CD14-positive monocyte (primary cell): ENCODE measurements around the gene PLEKHD1. TPM values are rescaled to one million over a fixed set of nuclear protein-coding genes. Genes with fewer than 3 reads are reported as not detected.

Source experiments
- DNase-seq, 3 donors: peaks; one replicate each; pipeline ENCODE4 v3.0.0-alpha.2; 2011 to 2022
- H2AFZ ChIP-seq: 2 replicates; pipeline ENCODE4 v1.6.0; 2012; ENCODE audit warnings: mild to moderate bottlenecking, low read depth, low read length, inconsistent platforms; ENCODE audit not compliant: insufficient read depth, poor library complexity, severe bottlenecking
- H3K27ac ChIP-seq, 2 donors: 1 replicate in 1 of 2; 2 replicates in 1 of 2; pipeline ENCODE4 v1.5.1; 2012 to 2013; ENCODE audit warnings: low read length in 2 of 2, control low read depth in 1 of 2, inconsistent platforms in 1 of 2, low read depth in 1 of 2, mild to moderate bottlenecking in 1 of 2
- H3K27me3 ChIP-seq, 2 donors: one replicate each; pipeline versions ENCODE4 v1.6.0 to v1.6.1; 2011 to 2013; ENCODE audit warnings: low read length in 2 of 2; ENCODE audit not compliant: control insufficient read depth in 2 of 2, insufficient read depth in 2 of 2
- H3K36me3 ChIP-seq, 2 donors: replicated peaks in 1 of 2; 1 replicate in 1 of 2; 2 replicates in 1 of 2; pipeline versions ENCODE4 v1.5.1 to v1.6.1; 2012 to 2013; ENCODE audit warnings: low read length in 2 of 2, control low read depth in 1 of 2, inconsistent platforms in 1 of 2, mild to moderate bottlenecking in 1 of 2; ENCODE audit not compliant: insufficient read depth in 2 of 2, control insufficient read depth in 1 of 2
- H3K4me1 ChIP-seq, 2 donors: 1 replicate in 1 of 2; 2 replicates in 1 of 2; pipeline versions ENCODE4 v1.5.1 to v1.6.1; 2012 to 2013; ENCODE audit warnings: low read length in 2 of 2, control low read depth in 1 of 2, inconsistent platforms in 1 of 2, mild to moderate bottlenecking in 1 of 2, moderate library complexity in 1 of 2; ENCODE audit not compliant: insufficient read depth in 2 of 2, control insufficient read depth in 1 of 2
- H3K4me2 ChIP-seq: replicated peaks from 2 replicates; pipeline ENCODE3; 2012; ENCODE audit warnings: low read length, moderate library complexity, mild to moderate bottlenecking; ENCODE audit not compliant: poor library complexity, severe bottlenecking; ENCODE audit errors: extremely low read depth
- H3K4me3 ChIP-seq, 3 experiments: fragments of 200-600 bp in 1 of 3; sonication (generic) in 1 of 3; replicated peaks in 1 of 3; 1 replicate in 2 of 3; 2 replicates in 1 of 3; pipeline ENCODE4 v1.5.1; 2011 to 2013; ENCODE audit warnings: low read length in 3 of 3, mild to moderate bottlenecking in 3 of 3, control low read depth in 2 of 3, low read depth in 2 of 3, inconsistent platforms in 1 of 3, moderate library complexity in 1 of 3
- H3K79me2 ChIP-seq: 2 replicates; pipeline ENCODE4 v1.6.0; 2012; ENCODE audit warnings: mild to moderate bottlenecking, control low read depth, inconsistent platforms, low read length, moderate library complexity; ENCODE audit not compliant: insufficient read depth
- H3K9ac ChIP-seq: 2 replicates; pipeline ENCODE4 v1.6.0; 2017; ENCODE audit warnings: low read length, mild to moderate bottlenecking; ENCODE audit not compliant: insufficient read depth, poor library complexity, severe bottlenecking
- H3K9me3 ChIP-seq, 2 donors: replicated peaks in 1 of 2; 1 replicate in 1 of 2; 2 replicates in 1 of 2; pipeline versions ENCODE4 v1.5.1 to v1.6.1; 2012 to 2013; ENCODE audit warnings: low read length in 2 of 2, control low read depth in 1 of 2; ENCODE audit not compliant: control insufficient read depth in 1 of 2, insufficient read depth in 1 of 2
- H4K20me1 ChIP-seq: 2 replicates; pipeline ENCODE4 v1.6.0; 2012; ENCODE audit warnings: mild to moderate bottlenecking, low read length, control low read depth, moderate library complexity; ENCODE audit not compliant: insufficient read depth
- H3K27ac Mint-ChIP-seq, 7 donors: one replicate each; pipeline ENCODE4 v1.8.0; 2020; ENCODE audit warnings: mild to moderate bottlenecking in 7 of 7, mixed read lengths in 7 of 7, moderate library complexity in 6 of 7, inconsistent platforms in 2 of 7
- H3K27me3 Mint-ChIP-seq, 3 donors: one replicate each; pipeline ENCODE4 v1.8.0; 2021 to 2022; ENCODE audit warnings: low read depth in 3 of 3, mild to moderate bottlenecking in 3 of 3, mixed read lengths in 3 of 3, moderate library complexity in 3 of 3, inconsistent platforms in 1 of 3
- H3K36me3 Mint-ChIP-seq, 2 donors: one replicate each; pipeline ENCODE4 v1.8.0; 2020; ENCODE audit warnings: mixed read lengths in 2 of 2, inconsistent platforms in 1 of 2, mild to moderate bottlenecking in 1 of 2
- H3K4me1 Mint-ChIP-seq: one replicate; pipeline ENCODE4 v1.8.0; 2020; ENCODE audit warnings: mild to moderate bottlenecking, mixed read lengths
- H3K4me3 Mint-ChIP-seq, 2 donors: one replicate each; pipeline ENCODE4 v1.8.0; 2020; ENCODE audit warnings: mild to moderate bottlenecking in 2 of 2, mixed read lengths in 2 of 2, moderate library complexity in 1 of 2
- H3K9me3 Mint-ChIP-seq, 7 donors: one replicate each; pipeline ENCODE4 v1.8.0; 2020 to 2022; ENCODE audit warnings: mixed read lengths in 7 of 7, mild to moderate bottlenecking in 6 of 7, moderate library complexity in 6 of 7, inconsistent platforms in 2 of 7
- WGBS: methylation state at CpG from one replicate; pipeline ENCODE4 v1.1.5; 2013; ENCODE audit warnings: missing lambda C conversion rate; ENCODE audit not compliant: insufficient coverage; 5-methylcytosine and 5-hydroxymethylcytosine counted together
- intact Hi-C, 2 donors: fragments of 100-400 bp; cut with micrococcal nuclease; formaldehyde crosslinking; loops; one replicate each; pipeline versions ENCODE4 v1.15.0 to v1.15.1; 2023
- polyA plus RNA-seq, 3 donors: library from polyadenylated mRNA; depleted of rRNA in 1 of 3; unstranded in 2 of 3; stranded (reverse) in 1 of 3; fragments of 300-500 nt in 2 of 3; fragments of >200 nt in 1 of 3; fragmentation: Illumina TruSeq in 2 of 3; gene quantifications; 1 replicate in 2 of 3; 2 replicates in 1 of 3; pipeline ENCODE4 v1.2.3, GENCODE V29; 2012 to 2021
- TF ChIP-seq, protein P1 (sequence below): fragments of 200-600 bp; IDR thresholded peaks from one replicate; pipeline ENCODE4 v1.8.0; 2022; ENCODE audit warnings: antibody characterized with exemption, mild to moderate bottlenecking

PLEKHD1 gene
- polyA plus RNA-seq, 3 donors, result 0.09 TPM; not detected in 2

DNA sequence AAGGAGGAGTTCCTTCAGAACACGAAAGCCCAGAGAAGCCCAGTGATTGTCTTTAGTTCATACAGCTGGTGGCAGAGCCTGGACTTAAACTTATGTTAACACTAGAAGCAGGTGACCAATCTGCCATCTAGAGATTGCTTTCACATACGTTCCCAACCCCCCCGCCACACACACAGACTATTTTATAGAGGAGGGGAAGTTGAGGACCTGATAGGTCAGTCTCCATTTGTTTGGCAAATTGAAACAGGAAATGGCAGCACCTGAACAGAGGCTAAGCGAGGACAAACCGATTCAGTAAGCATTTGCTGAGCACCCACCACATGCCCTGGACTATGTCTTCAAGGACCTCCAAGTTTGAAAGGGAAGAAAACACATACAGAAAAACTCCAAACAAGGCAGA, 4.8 kb upstream of the PLEKHD1 start:
- Histone ChIP-seq H3K9ac (no peak overlapping the region), H3K4me3 (no peak overlapping the region), H3K4me1 (peaks cover 0 to 10% of the 10 kb centered on the region in 2 donors), H3K27ac (no peak overlapping the region), H3K79me2 (no peaks in the 10 kb centered on the region), H2AFZ (no peak overlapping the region), H3K27me3 (peaks cover 22 to 27% of the 10 kb centered on the region in 2 donors), H3K9me3 (peaks cover 0 to 11% of the 10 kb centered on the region in 2 donors), H3K36me3 (no peaks in the 10 kb centered on the region), H4K20me1 (no peaks in the 10 kb centered on the region), H3K4me2 (no peak overlapping the region)
- no peaks in the 10 kb centered on the region for H3K36me3 Mint-ChIP-seq
- intact Hi-C loops, result no loop called here
- H3K9me3 Mint-ChIP-seq, result peaks cover 0 to 4% (median 0%) of the 10 kb centered on the region in 7 donors
- peaks cover 29 to 33% (median 32%) of the 10 kb centered on the region in 3 donors for H3K27me3 Mint-ChIP-seq
- no peak overlapping the region for H3K4me3 Mint-ChIP-seq
- WGBS, result 90% methylated on average over 2 of the region's 5 CpGs
- peaks cover 7% of the 10 kb centered on the region for H3K4me1 Mint-ChIP-seq
- H3K27ac Mint-ChIP-seq, result no peak overlapping the region
- TF ChIP-seq, protein P1, sequence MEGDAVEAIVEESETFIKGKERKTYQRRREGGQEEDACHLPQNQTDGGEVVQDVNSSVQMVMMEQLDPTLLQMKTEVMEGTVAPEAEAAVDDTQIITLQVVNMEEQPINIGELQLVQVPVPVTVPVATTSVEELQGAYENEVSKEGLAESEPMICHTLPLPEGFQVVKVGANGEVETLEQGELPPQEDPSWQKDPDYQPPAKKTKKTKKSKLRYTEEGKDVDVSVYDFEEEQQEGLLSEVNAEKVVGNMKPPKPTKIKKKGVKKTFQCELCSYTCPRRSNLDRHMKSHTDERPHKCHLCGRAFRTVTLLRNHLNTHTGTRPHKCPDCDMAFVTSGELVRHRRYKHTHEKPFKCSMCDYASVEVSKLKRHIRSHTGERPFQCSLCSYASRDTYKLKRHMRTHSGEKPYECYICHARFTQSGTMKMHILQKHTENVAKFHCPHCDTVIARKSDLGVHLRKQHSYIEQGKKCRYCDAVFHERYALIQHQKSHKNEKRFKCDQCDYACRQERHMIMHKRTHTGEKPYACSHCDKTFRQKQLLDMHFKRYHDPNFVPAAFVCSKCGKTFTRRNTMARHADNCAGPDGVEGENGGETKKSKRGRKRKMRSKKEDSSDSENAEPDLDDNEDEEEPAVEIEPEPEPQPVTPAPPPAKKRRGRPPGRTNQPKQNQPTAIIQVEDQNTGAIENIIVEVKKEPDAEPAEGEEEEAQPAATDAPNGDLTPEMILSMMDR, result no peak
- DNase-seq, result no peak

DNA sequence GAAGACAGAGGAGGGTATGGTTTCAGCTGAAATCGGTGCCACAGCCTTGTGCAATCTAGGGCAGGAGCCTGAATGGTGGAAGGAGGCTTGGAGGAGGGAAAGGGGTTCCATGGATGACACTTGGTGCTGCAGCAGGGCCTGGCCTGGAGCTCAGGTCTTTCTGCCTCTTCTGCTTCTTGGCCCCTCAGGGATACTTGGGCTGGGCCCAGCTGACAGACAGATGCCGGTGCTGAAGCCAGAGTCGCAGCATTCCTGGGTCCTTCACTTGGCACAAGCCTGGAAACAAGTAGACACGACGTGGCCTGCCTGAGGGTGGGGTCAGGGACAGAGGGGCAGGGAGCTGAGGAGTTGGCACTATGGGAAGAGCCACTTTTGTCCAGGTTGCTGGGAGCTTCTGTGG, 4.4 kb upstream of the PLEKHD1 start:
- Histone ChIP-seq H3K27ac (no peak overlapping the region), H4K20me1 (no peaks in the 10 kb centered on the region), H3K36me3 (no peaks in the 10 kb centered on the region), H3K9ac (no peak overlapping the region), H3K27me3 (peaks cover 27 to 31% of the 10 kb centered on the region in 2 donors), H2AFZ (no peak overlapping the region), H3K4me1 (peaks cover 0 to 13% of the 10 kb centered on the region in 2 donors), H3K9me3 (peaks cover 0 to 11% of the 10 kb centered on the region in 2 donors), H3K4me2 (no peak overlapping the region), H3K79me2 (no peaks in the 10 kb centered on the region), H3K4me3 (no peak overlapping the region)
- intact Hi-C loops, result no loop called here
- Mint-ChIP-seq H3K36me3 (no peaks in the 10 kb centered on the region), H3K9me3 (peaks cover 0 to 5% (median 0%) of the 10 kb centered on the region in 7 donors), H3K27ac (no peak overlapping the region), H3K27me3 (peaks cover 34 to 37% (median 36%) of the 10 kb centered on the region in 3 donors), H3K4me3 (no peak overlapping the region), H3K4me1 (peaks cover 7% of the 10 kb centered on the region)
- 93% methylated on average over 5 of the region's 5 CpGs for WGBS
- TF ChIP-seq, protein P1, result no peak
- no peak for DNase-seq
